ENCODE data around the gene MAN1B1. TPM values are rescaled to one million over a fixed set of nuclear protein-coding genes. Genes with fewer than 3 reads are reported as not detected.

MAN1B1 gene
- total and polyA plus RNA-seq, 2 of the 4 experiments (the other 2 are of a cell fraction): 28.7 to 55.1 TPM

- TF ChIP-seq USF2 (IDR thresholded peaks at IDR 0.05; ENCODE audit: low read depth, low read length) (peak; percentile 83), FOS (IDR thresholded peaks at IDR 0.05; ENCODE audit: low read depth, low read length) (no peak), NFE2L2 (IDR thresholded peaks at IDR 0.05; ENCODE audit: low read depth, low read length) (no peak), MAZ (IDR thresholded peaks at IDR 0.05; ENCODE audit: borderline replicate concordance, low read depth, low read length) (no peak; the same call in 1 of the 2 replicates)
These were observed at the start of gene MAN1B1 (continued) for GRCh38 chr9:137086531-137087408.
